IMR-90 (cell line): Measurements from ENCODE around the gene UNC5A. TPM values are rescaled to one million over a fixed set of nuclear protein-coding genes. Genes with fewer than 3 reads are reported as not detected.

Experiments used
- ATAC-seq: fragments of 200-7000 bp; cut with Tn5 transposase; 2 replicates; pipeline ENCODE4 v1.9.1; 2020; ENCODE audit warnings: low read depth, mild to moderate bottlenecking, moderate library complexity
- BruUV-seq: library from RNA; stranded (reverse); fragments of 400-500 nt; replicated peaks from 2 replicates; lab custom pipeline; 2021; lab: Mats Ljungman, UMichigan
- CTCF ChIA-PET: fragments of 300-600 bp; formaldehyde crosslinking; extraction: SDS; loops from one replicate; lab custom pipeline; 2021; ENCODE audit warnings: antibody characterized with exemption; lab: Yijun Ruan, JAX
- POLR2A ChIA-PET: fragments of 300-600 bp; sonication (Branson Sonifier 250); formaldehyde crosslinking; loops from one replicate; lab custom pipeline; 2022; ENCODE audit warnings: antibody characterized with exemption; ENCODE audit not compliant: unreplicated experiment; lab: Charles Lee
- DNase-seq: peaks from one replicate; pipeline ENCODE4 v3.0.0; 2013
- H2AFZ ChIP-seq: replicated peaks from 2 replicates; pipeline ENCODE3; 2013; ENCODE audit warnings: low read length, mild to moderate bottlenecking; ENCODE audit not compliant: poor library complexity
- H2AK5ac ChIP-seq: 2 replicates; pipeline ENCODE4 v1.6.1; 2013; ENCODE audit warnings: low read depth, low read length, inconsistent platforms
- H2AK9ac ChIP-seq: replicated peaks from 2 replicates; pipeline ENCODE3; 2013; ENCODE audit warnings: mild to moderate bottlenecking, low read depth, low read length, moderate library complexity; ENCODE audit not compliant: poor library complexity
- H2BK120ac ChIP-seq: 2 replicates; pipeline ENCODE4 v1.6.1; 2013; ENCODE audit warnings: low read depth, low read length, inconsistent platforms
- H2BK15ac ChIP-seq: 3 replicates; pipeline ENCODE4 v1.6.1; 2013; ENCODE audit warnings: low read depth, low read length, inconsistent platforms
- H2BK20ac ChIP-seq: 2 replicates; pipeline ENCODE4 v1.6.1; 2013; ENCODE audit warnings: low read depth, mild to moderate bottlenecking, inconsistent platforms, low read length, moderate library complexity
- H2BK5ac ChIP-seq: 2 replicates; pipeline ENCODE4 v1.6.1; 2013; ENCODE audit warnings: mild to moderate bottlenecking, low read depth, low read length, inconsistent platforms; ENCODE audit not compliant: poor library complexity, severe bottlenecking
- H3K14ac ChIP-seq: replicated peaks from 2 replicates; pipeline ENCODE4 v1.6.1; 2013; ENCODE audit warnings: low read depth, low read length, inconsistent platforms
- H3K18ac ChIP-seq: 2 replicates; pipeline ENCODE4 v1.6.1; 2013; ENCODE audit warnings: low read depth, low read length, control low read depth
- H3K23ac ChIP-seq: 2 replicates; pipeline ENCODE4 v1.6.1; 2013; ENCODE audit warnings: low read depth, low read length, inconsistent platforms
- H3K27ac ChIP-seq: 2 replicates; pipeline ENCODE4 v1.5.1; 2013; ENCODE audit warnings: mild to moderate bottlenecking, control low read depth, low read length; ENCODE audit not compliant: insufficient read depth
- H3K27me3 ChIP-seq: 2 replicates; pipeline ENCODE4 v1.6.1; 2013; ENCODE audit warnings: low read length; ENCODE audit not compliant: control insufficient read depth, insufficient read depth
- H3K36me3 ChIP-seq: 2 replicates; pipeline ENCODE4 v1.6.1; 2013; ENCODE audit warnings: low read length, mixed read lengths; ENCODE audit not compliant: control insufficient read depth, insufficient read depth
- H3K4ac ChIP-seq: 2 replicates; pipeline ENCODE4 v1.6.1; 2013; ENCODE audit warnings: low read depth, low read length, inconsistent platforms
- H3K4me1 ChIP-seq: 2 replicates; pipeline ENCODE4 v1.6.1; 2013; ENCODE audit warnings: low read length, mixed read lengths; ENCODE audit not compliant: control insufficient read depth, insufficient read depth
- H3K4me2 ChIP-seq: 2 replicates; pipeline ENCODE4 v1.6.1; 2013; ENCODE audit warnings: low read depth, mild to moderate bottlenecking, control low read depth, low read length, moderate library complexity
- H3K4me3 ChIP-seq: 2 replicates; pipeline ENCODE4 v1.5.1; 2013; ENCODE audit warnings: low read depth, mild to moderate bottlenecking, control low read depth, low read length, moderate library complexity; ENCODE audit not compliant: insufficient read depth
- H3K56ac ChIP-seq: 2 replicates; pipeline ENCODE4 v1.6.1; 2013; ENCODE audit warnings: low read length, inconsistent platforms; ENCODE audit not compliant: insufficient read depth; ENCODE audit errors: extremely low read depth
- H3K79me1 ChIP-seq, 2 experiments: 2 replicates each; pipeline ENCODE4 v1.6.1; 2013; ENCODE audit warnings: low read length in 2 of 2, inconsistent platforms in 1 of 2, low read depth in 1 of 2
- H3K9ac ChIP-seq: 2 replicates; pipeline ENCODE4 v1.6.1; 2013; ENCODE audit warnings: low read depth, low read length, control low read depth
- H3K9me1 ChIP-seq: 2 replicates; pipeline ENCODE4 v1.6.1; 2013; ENCODE audit warnings: low read length, inconsistent platforms; ENCODE audit not compliant: insufficient read depth
- H3K9me3 ChIP-seq: 2 replicates; pipeline ENCODE4 v1.6.1; 2013; ENCODE audit warnings: low read length; ENCODE audit not compliant: control insufficient read depth, insufficient read depth
- H4K20me1 ChIP-seq: 2 replicates; pipeline ENCODE4 v1.6.1; 2013; ENCODE audit warnings: low read length, inconsistent platforms; ENCODE audit not compliant: insufficient read depth
- H4K5ac ChIP-seq: 2 replicates; pipeline ENCODE4 v1.6.1; 2013; ENCODE audit warnings: mild to moderate bottlenecking, low read depth, low read length, control low read depth
- H4K8ac ChIP-seq, 2 experiments: 2 replicates each; pipeline ENCODE4 v1.6.1; 2013; ENCODE audit warnings: low read depth in 2 of 2, low read length in 2 of 2, control low read depth in 1 of 2, inconsistent platforms in 1 of 2
- H4K91ac ChIP-seq: 2 replicates; pipeline ENCODE4 v1.6.1; 2013; ENCODE audit warnings: low read depth, low read length, inconsistent platforms; ENCODE audit not compliant: insufficient read depth
- BHLHE40 ChIP-seq: fragments of 150-350 bp; IDR thresholded peaks from 2 replicates; pipeline ENCODE4 v1.6.1; 2016; ENCODE audit warnings: mild to moderate bottlenecking, low read depth, low read length
- CEBPB ChIP-seq: IDR thresholded peaks from 2 replicates; pipeline ENCODE4 v1.6.1; 2012; ENCODE audit warnings: low read depth, low read length, improper control_type of control experiment
- POLR2A ChIP-seq: IDR thresholded peaks from 2 replicates; pipeline ENCODE4 v1.6.1; 2012; ENCODE audit warnings: mild to moderate bottlenecking, low read depth, low read length
- WGBS, 2 experiments: methylation state at CpG; one replicate each; pipeline versions ENCODE4 v1.1.5 to v1.1.7; 2013; ENCODE audit warnings: missing lambda C conversion rate in 2 of 2; ENCODE audit not compliant: insufficient read length in 1 of 2; ENCODE audit errors: extremely low coverage in 2 of 2; 5-methylcytosine and 5-hydroxymethylcytosine counted together
- dilution Hi-C: fragments of 300-500 bp; cut with HindIII; formaldehyde crosslinking; loops from one replicate; pipeline ENCODE4 v1.14.3; 2018; ENCODE audit warnings: low sequenced_read_pairs; ENCODE audit not compliant: unreplicated experiment
- in situ Hi-C: fragments of 300-500 bp; cut with MboI; formaldehyde crosslinking; loops from 3 replicates; pipeline ENCODE4 v1.14.3; 2019; ENCODE audit warnings: low sequenced_read_pairs, inconsistent platforms, mixed read lengths
- intact Hi-C: fragments of 100-400 bp; cut with micrococcal nuclease; formaldehyde crosslinking; loops from 2 replicates; pipeline ENCODE4 v1.10.0; 2022
- polyA plus RNA-seq, 3 experiments: library from polyadenylated mRNA; depleted of rRNA; stranded (reverse); fragments of >200 nt; gene quantifications; 2 replicates each; pipeline ENCODE4 v1.2.3, GENCODE V29; 2012; ENCODE audit warnings: low replicate concordance in 1 of 3
- total RNA-seq: library from RNA; depleted of rRNA; stranded (reverse); fragments of >200 nt; gene quantifications from 2 replicates; pipeline ENCODE4 v1.2.3, GENCODE V29; 2012
- TF ChIP-seq, protein P1 (sequence below): fragments of 150-350 bp; IDR thresholded peaks from 2 replicates; pipeline ENCODE4 v1.6.1; 2016; ENCODE audit warnings: low read depth, mild to moderate bottlenecking, low read length, moderate library complexity, borderline replicate concordance
- TF ChIP-seq, protein P2 (sequence below): conservative IDR thresholded peaks from 2 replicates; pipeline ENCODE4 v1.5.1; 2012; ENCODE audit warnings: mild to moderate bottlenecking, low read depth, low read length, improper control_type of control experiment

UNC5A gene
- total and polyA plus RNA-seq, 2 of the 4 experiments (the other 2 are of a cell fraction), result not detected

DNA sequence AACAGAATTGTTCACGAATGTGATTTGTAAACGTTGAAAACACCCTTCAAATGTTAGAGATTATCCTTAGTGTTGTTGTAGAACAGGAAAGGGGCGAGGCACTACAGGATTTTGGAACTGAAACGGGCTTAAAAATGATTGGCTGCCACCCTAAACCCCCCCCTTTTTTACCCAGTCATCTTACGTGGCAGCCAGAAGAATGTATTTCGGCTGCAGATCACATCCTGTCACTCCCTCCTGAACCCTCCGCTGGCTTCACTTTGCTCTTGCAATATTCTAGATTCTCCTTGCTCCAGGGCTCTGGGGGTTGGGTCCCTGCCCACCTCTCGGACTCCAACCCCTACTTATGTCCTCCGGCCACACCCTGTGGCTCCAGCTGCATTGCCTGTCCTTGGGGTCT is 13.9 kb upstream of the UNC5A start:
- H3K9ac ChIP-seq, result no peak overlapping the region
- no peak for ATAC-seq
- H3K23ac ChIP-seq, result no peak overlapping the region
- H3K18ac ChIP-seq, result no peak overlapping the region
- no peak for TF ChIP-seq CEBPB
- no peak for TF ChIP-seq BHLHE40
- TF ChIP-seq, protein P1, sequence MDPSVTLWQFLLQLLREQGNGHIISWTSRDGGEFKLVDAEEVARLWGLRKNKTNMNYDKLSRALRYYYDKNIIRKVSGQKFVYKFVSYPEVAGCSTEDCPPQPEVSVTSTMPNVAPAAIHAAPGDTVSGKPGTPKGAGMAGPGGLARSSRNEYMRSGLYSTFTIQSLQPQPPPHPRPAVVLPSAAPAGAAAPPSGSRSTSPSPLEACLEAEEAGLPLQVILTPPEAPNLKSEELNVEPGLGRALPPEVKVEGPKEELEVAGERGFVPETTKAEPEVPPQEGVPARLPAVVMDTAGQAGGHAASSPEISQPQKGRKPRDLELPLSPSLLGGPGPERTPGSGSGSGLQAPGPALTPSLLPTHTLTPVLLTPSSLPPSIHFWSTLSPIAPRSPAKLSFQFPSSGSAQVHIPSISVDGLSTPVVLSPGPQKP, result no peak
- TF ChIP-seq, protein P2, sequence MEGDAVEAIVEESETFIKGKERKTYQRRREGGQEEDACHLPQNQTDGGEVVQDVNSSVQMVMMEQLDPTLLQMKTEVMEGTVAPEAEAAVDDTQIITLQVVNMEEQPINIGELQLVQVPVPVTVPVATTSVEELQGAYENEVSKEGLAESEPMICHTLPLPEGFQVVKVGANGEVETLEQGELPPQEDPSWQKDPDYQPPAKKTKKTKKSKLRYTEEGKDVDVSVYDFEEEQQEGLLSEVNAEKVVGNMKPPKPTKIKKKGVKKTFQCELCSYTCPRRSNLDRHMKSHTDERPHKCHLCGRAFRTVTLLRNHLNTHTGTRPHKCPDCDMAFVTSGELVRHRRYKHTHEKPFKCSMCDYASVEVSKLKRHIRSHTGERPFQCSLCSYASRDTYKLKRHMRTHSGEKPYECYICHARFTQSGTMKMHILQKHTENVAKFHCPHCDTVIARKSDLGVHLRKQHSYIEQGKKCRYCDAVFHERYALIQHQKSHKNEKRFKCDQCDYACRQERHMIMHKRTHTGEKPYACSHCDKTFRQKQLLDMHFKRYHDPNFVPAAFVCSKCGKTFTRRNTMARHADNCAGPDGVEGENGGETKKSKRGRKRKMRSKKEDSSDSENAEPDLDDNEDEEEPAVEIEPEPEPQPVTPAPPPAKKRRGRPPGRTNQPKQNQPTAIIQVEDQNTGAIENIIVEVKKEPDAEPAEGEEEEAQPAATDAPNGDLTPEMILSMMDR, result no peak
- no peak for TF ChIP-seq POLR2A
- H3K56ac ChIP-seq, result no peak overlapping the region
- no peaks in the 10 kb centered on the region for H3K4me1 ChIP-seq
- H3K4me2 ChIP-seq, result no peak overlapping the region
- H2AK5ac ChIP-seq, result no peak overlapping the region
- POLR2A ChIA-PET, result no interaction called here
- in situ Hi-C loops, result no loop called here
- peaks cover 53% of the 10 kb centered on the region for H3K27me3 ChIP-seq
- H3K9me1 ChIP-seq, result no peaks in the 10 kb centered on the region; the same call in 1 of the 2 replicates
- no peak overlapping the region for H2BK15ac ChIP-seq
- no TSS peak for BruUV-seq
- no peak overlapping the region for H4K91ac ChIP-seq
- H4K8ac ChIP-seq, result no peak overlapping the region
- no peaks in the 10 kb centered on the region for H3K36me3 ChIP-seq
- no peaks in the 10 kb centered on the region for H4K20me1 ChIP-seq
- no peaks in the 10 kb centered on the region for H3K79me1 ChIP-seq
- no peak overlapping the region for H3K4me3 ChIP-seq
- CTCF ChIA-PET, result interaction anchor here (0.6 kb wide), 1 partner anchor 1750 kb away, joined by 4 read pairs; no protein-coding TSS in a partner anchor
- WGBS, 2 experiments, result 19% methylated on average over 4 of the region's 9 CpGs; no CpG with 5 or more reads in 1 of the 2 experiments
- DNase-seq, result no peak
- no peak overlapping the region for H2BK120ac ChIP-seq
- intact Hi-C loops, result no loop called here
- H2AFZ ChIP-seq, result no peak overlapping the region
- H2AK9ac ChIP-seq, result no peak overlapping the region
- H4K5ac ChIP-seq, result no peak overlapping the region
- no peak overlapping the region for H3K4ac ChIP-seq
- no peak overlapping the region for H3K14ac ChIP-seq
- H3K27ac ChIP-seq, result no peak overlapping the region
- dilution Hi-C loops, result no loop called here
- no peaks in the 10 kb centered on the region for H3K9me3 ChIP-seq
- no peak overlapping the region for H2BK20ac ChIP-seq
- no peak overlapping the region for H2BK5ac ChIP-seq
